NK-92 (cell line): ENCODE results near the gene XPNPEP2.

Experiments used
- DNase-seq: peaks from one replicate; lab custom pipeline; 2025; ENCODE audit not compliant: unreplicated experiment; lab: John Stamatoyannopoulos, UW

Gene XPNPEP2

DNA sequence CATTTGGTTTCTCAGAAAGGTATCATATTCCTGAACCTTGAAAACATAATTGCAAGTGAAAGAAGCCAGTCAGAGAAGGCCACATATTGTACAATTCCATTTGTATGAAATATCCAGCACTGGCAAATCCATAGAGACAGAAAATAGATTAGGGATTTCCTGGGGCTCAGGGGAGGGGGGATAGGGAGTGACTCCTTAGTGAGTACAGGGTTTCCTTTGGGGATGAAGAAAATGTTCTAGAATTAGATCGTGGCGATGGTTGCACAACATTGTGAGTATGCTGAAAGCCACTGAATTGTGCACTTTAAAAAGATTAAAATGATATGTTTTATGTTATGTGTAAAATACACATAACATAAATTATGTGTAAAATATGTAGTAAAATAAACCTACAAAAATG is 10.3 kb downstream of the XPNPEP2 start:
- no peak for DNase-seq

DNA sequence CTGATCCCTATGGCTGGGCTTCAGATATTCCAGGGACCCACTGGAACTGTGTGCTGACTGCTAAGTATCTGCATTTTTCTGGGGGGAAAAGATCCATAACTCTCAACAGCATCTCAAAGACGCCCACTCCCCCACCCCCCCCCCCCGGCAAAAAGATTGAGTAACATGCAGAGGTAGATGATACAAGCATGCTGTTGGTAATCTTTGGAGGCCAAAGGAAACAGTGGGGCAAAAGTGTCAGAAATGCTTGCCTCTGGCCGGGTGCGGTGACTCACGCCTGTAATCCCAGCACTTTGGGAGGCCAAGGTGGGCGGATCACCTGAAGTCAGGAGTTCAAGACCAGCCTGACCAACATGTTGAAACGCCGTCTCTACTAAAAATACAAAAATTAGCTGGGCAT is 12.2 kb downstream of the XPNPEP2 start:
- no peak for DNase-seq

DNA sequence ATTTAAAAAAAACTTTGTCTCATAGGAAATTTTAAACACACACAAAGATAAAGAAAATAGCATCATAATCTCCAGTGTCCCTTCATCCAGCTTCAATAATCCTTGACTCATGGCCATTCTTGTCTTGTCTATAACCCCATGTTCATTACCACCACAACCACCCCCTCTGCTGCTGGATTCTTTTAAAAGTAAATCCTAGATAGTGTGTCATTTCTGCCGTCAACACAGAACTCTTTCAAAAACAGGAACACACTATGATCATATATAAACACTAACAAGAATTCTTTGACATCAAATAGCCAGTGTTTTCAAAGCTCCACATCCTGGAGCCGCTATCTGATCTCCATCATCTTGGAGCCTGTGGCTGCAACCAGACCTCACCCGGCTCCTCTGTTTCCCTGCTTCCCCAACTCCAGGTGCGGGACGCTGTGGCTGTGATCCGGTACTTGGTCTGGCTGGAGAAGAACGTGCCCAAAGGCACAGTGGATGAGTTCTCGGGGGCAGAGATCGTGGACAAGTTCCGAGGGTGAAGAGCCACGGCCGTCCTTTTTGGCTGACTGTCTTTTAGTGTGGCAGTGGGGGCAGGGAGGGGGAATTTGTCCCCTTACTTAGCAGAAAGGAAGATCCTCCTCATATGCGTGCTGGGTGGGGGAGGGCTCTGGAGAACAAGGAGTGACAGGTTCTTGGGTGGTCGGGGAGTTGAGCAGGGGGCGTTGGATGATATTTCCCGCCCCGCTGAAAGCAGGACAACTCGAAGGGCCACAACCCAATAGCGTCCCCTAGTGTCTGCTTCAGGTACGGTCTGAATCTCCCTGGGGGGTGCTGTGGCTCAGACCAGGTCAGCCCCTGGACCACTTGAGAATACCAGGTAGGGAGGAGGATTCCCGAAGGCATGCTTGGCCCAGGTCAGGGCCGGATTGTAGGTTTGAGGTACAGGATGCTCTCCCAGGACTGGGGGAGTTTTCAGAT is 15.6 kb downstream of the XPNPEP2 start:
- DNase-seq: no peak

DNA sequence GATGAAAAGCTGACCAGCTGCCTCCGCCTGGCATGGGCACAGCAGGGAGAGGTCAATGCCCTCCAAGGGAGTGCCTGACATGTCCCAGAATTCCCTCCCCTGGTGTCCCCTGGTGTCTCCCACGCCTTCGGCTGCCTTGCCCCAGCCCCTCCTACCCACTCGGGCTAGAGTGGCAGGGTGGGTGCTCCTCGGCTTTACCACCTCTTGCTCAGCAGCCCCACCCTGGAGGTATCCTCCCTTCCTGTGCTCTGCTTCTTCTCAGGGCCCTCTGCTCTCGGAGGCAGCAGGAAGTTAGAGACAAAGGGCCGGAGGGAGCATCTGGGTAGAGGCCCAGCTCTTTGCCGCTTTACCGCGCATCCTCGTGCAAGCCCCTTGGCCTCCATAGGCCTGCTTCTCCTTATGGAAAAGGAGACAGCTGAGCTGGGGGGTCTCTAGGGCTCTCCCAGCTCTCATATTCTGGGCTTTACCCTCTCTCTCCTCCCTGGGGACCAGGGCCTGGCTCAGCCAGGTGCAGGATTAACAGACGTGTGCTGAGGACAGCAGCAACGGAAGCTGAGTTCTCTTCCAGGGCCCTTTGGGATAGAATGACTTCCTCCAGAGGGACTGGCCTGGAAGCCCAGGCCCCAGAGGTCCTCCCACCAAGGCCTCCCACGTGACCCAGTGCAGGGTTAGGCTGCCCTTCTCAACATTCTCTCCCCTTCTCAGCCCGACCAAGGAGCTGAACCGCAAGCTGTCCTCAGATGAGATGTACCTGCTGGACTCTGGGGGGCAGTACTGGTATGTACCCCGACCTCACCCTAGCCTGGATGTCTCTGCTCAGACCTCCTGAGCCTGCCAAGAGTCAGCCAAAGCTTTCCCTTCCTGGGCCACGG is 17.2 kb downstream of the XPNPEP2 start:
- DNase-seq: no peak

DNA sequence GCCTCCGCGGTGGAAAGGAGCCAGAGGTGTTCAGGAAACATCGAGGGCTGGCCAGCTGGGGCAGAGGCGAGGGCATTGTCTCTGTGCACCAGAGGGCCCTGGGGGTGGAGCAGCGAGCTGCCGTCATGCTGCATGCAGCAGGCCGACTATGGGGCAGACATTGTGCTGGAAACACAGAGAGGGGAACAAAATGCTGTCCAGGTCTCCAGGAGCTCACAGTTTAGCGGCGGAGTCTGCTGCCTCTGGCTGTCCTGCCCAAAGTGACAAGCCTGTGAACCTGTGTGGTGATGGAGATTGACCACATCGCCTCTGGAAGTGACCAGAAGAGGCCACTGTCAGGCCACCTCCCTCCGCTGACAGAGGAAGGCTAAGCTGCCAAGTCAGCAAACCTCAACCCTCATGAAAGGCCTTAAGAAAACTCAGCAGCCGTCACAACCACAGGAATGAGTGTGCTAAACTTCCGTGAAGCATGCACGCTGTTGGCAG is 20.8 kb downstream of the XPNPEP2 start:
- DNase-seq: no peak

DNA sequence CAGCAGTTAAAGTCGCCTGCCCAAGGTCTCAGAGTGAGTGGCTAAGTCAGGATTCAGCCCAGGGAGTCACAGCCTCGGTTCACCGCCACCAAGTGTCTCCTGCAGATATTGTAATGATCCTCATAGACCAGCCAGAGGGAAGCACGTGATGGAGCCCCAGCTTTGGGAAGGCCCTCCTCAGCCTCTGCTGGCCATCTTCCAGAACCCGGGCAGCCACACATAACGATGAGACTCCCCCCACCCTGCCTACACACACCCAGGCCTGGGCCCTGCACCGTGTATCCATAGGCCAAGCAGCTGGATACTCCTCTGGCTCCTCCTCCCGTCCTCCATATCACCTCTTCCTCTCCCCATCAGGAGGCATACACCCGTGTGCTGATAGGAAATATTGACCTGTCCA is 21.4 kb downstream of the XPNPEP2 start:
- no peak for DNase-seq

DNA sequence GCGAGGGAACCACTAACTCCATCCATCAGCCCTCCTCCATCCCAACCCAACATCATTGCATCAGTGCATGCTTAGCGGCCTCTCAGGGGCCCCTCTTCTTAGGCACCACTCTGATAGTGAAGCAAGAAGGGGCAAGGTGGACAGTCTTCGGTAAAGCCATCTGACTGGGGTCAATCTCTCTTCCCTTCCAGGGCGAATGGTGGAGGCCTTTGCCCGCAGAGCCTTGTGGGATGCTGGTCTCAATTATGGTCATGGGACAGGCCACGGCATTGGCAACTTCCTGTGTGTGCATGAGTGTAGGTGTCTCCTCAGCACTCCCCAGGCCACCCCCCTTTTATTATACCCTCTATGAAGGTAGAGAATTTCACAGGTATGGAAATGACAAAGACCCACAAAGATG is 22.2 kb downstream of the XPNPEP2 start:
- DNase-seq: no peak

DNA sequence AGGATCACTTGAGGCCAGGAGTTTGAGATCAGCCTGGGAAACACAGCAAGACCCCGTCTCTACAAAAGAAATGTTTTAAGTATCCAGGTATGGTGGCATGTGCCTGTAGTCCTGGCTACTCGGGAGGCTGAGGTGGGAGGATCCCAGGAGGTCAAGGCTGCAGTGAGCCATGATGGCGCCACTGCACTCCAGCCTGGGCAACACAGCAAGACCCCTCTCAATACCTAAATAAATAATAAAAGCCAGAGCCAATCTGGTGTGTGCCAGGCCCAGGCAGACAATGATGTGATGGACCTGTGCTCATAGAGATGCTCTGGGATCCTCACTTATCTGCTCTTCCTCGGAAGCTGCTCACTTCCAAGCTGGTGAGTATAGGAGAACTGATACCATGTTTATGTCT is 22.8 kb downstream of the XPNPEP2 start:
- no peak for DNase-seq

DNA sequence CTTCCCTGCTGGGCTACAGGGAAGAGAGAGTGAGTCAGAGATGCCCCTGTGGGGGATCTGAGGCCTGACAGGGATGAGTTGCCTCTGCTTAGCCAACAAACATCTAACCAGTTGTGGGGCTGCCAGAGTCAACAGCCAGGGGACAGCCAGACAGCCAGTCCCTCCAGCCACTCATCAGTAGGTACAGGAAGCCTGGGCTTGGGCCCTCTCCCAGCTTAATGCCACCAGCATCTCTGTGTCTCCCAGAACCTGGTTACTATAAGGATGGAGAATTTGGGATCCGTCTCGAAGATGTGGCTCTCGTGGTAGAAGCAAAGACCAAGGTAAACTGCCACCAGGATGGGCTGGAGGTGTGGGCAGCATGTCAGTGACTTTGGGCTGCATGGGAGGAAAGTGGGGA is 23.7 kb downstream of the XPNPEP2 start:
- no peak for DNase-seq

DNA sequence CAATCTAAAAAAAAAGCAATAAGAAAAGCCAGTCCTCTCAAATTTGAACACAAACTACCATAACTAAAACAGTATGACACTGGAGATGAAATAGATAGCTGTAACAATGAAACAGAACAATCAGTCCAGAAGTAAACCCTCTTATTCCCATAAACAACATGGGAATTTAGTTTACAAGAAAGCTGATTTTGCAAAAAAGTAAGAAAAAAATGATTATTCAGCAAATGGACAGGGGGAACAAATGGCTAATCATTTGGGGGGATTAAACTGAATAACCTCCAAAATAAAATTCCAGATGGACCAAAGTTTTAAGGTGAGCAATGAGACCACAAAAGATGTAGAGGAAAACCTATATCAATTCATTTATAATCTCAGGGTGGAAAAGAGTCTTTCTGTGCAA is 24.9 kb downstream of the XPNPEP2 start:
- no peak for DNase-seq

DNA sequence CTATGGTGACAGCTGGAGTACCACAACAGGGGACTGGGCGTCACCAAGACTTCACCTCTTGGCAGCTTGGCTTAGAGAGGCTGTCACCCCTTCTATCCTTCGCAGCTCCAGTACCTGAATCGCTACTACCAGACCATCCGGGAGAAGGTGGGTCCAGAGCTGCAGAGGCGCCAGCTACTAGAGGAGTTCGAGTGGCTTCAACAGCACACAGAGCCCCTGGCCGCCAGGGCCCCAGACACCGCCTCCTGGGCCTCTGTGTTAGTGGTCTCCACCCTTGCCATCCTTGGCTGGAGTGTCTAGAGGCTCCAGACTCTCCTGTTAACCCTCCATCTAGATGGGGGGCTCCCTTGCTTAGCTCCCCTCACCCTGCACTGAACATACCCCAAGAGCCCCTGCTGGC is 29.4 kb downstream of the XPNPEP2 start:
- DNase-seq: no peak

DNA sequence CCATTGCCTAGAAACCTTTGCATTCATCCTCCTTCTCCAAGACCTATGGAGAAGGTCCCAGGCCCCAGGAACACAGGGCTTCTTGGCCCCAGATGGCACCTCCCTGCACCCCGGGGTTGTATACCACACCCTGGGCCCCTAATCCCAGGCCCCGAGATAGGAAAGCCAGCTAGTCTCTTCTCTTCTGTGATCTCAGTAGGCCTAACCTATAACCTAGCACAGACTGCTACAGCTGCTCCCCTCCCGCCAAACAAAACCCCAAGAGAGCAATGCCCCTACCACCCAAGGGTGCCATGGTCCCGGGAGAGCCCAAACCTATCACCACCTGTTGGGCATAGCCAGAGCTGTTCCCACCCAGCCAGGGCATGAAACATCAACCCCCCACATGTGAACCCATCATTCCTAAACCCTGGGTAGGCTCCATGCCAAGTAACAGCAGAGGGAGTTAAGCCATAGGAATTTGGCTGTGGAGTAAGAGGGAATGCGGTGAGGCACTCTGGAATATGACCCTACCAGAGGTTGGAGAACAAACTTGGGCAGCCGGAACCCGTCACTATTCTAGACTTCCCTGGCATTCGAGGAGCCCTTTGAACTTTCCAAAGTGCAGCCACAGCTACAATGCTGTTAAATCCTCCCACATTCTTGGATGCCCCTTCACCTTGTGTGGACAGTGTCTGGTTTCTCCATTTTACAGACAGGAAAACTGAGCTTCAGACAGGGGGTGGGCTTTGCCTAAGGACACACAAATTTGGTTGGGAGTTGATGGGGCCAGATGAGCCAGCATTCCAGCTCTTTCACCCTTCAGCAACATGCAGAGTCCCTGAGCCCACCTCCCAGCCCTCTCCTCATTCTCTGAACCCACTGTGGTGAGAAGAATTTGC is 30.0 kb downstream of the XPNPEP2 start:
- DNase-seq: no peak

DNA sequence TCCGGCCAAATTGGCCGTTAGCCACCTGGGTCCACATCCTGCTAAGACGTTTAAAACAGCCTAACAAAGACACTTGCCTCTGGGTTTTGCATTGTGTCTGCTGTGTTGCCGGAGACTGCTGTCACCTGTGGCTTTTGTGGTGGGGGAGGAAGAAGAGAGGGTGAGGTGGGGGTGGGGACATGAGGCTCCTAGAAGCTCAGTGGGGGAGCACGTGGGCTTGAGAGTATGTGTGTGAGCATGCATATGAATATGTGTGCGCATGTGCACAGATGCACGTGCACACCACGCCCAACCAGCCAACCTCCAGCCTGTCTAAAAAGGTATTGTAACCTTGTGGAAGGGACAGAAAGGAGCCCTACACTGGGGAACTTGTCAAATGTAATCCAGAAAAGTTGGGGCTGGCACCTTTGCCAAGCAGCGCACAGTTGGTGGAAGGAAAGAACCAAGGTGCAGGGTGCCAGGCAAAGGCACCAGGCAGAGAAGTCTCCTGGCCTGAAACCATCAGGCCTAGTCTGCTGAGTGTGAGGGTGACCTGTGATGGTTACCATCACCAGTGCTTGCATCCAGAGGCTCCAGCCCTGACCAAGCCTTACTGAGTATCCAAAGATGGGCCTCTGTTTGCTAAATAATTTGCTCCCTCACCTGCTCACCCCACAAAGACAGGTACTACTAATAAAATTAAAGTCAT is 30.8 kb downstream of the XPNPEP2 start:
- peak; percentile 2 for DNase-seq

DNA sequence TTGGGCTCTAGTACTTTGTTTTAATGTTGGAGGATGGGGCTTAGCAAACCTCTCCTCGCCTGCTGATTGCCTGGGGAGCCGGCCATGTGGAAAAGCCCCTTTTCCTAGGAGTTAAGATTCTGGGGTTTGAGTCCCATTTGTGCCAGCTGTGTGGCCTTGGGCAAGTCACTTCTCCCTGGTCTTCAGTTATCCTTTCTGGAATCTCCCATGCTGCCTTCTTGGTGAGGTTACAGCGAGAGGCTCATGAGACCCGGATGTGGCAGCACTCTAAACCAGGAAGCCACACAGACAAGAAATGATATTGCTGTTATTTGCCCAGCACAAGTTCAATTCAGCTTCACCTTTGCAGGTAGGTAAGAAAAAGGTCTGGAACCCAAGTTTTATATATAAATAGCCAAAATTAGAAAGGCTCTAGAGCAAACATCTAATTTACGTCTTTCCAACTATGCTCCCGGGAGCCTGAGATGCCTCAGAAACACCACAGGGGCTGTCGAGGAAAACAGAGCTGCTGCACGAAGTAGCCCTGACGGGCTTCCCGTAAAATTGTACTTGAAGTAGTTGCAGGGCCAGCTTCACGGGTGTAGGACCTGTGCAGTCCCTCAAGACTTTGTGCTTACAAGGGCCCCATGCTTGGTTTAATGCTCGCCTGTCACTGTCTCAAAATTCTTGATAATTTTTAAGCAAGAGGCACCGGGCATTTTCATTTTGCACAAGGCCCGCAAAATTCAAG is 32.7 kb downstream of the XPNPEP2 start:
- no peak for DNase-seq

DNA sequence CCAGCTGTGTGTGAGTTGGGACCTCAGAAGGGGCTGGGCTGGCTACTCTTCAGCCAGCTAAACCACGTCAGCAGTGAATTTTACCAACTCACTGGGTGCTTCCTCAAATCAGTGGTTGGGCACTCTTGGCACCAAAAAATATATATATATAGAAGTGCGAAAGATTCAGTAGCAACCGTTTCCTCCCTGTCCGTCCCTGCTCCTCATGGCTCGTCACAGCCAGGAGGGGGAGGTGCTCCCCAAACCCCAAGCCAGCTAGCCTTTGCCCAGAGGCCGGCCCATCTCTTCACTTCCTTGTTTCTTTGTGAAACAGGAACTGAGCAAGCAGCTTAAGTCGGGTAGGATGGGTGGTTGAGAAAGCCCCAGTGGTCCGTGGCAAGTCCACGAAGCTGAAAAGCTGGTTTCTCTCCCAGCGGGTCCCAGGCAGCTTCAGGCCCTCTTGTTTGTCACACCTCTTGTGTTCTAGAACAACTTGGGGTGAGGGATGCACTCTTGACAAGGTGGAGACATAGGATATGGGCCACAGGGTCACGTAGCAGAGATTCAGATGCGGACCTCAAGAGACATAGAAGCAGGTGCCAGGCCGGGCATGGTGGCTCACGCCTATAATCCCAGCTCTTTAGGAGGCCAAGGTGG is 34.1 kb downstream of the XPNPEP2 start:
- DNase-seq: no peak

DNA sequence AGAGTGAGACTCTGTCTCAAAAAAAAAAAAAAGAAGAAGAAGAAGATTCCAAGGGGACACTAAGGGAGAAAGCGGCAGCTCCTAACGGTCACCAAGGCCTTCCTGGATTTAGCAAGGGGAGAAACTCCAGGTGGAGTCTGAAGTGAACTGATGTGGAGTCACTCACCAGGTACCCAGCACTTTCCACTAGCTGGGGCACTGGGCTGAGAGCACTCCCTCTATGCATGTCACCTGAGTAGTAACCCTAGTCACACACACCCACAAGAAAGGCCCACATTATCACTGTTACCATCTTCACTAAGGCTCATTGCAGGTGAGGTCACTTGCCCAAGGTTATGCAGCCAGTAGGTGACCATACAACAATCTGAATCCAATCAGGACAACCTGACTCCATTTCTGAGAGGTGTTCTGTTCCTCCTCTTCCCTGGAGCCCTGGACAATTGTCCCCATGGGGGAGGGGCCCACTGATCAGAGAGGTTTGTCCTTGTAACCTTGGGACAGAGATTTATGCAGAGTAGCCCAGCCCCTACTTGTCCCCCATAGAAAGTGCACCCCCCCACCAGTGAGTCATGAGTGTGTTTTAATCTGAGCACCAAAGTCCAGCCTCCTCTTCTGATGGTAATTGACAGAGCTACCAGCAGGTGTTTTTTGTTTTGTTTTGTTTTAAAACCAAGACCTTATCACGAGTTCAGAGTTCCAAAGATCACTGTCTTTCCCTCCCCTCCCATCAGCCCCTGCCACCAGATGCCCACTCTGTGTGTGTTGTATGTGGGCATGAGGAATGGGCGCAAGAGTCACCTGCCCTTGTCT is 35.1 kb downstream of the XPNPEP2 start:
- no peak for DNase-seq

DNA sequence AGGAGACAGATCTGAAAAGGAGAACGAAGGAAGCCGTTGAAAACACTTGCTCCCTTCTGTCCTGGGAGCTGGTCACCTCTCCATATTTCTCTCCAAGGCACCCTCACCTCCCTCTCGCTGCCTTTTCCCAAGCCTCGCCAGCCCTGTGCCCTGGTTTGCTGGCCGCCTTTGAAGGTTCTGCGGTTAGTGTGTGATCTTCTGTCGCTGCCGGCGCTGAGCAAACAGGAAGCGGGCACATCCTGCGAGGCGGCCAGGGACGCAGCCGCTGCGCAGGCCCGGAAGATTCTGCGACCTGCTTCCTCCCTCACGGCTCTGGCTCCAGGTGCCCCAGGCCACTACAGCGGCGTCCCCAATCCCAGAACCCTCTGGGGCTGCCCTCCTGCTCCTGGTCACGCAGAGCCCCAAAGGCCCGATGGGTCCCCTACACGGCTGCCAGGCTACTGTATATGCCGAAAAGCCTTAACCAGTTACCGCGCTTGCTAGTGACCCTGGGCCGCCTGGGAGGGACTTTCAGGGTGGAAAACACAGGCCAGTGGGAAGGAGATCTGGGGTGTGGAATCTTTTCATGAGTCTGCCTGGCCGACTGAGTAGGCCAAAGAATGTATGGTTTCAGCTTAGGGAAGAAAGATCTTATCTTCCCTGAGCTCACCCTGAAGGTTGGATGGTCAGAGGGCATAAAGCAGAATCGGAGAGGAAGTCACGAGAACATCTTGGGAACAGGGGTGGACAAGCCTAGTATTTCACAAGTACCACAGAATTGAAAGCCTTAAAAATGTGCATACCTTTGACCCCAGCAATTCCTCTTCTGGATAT is 38.6 kb downstream of the XPNPEP2 start:
- DNase-seq: no peak
